ENCODE results near the gene TMEM220. TPM values are rescaled to one million over a fixed set of nuclear protein-coding genes. Genes with fewer than 3 reads are reported as not detected.

The TMEM220 gene
- total and polyA plus RNA-seq, 9 of the 15 experiments (the other 6 are each of a cell fraction or from before 2014, with no cell fraction given): not detected

GRCh38 chr17:10713318-10713717, 16.5 kb downstream of the TMEM220 start (continued):
- no peak for TF ChIP-seq CBX1 (IDR thresholded peaks at IDR 0.05; ENCODE audit: low read depth)
- no peak for TF ChIP-seq MAFG (tag; conservative IDR thresholded peaks at IDR 0.05)
- no peak for TF ChIP-seq RBM22 (IDR thresholded peaks at IDR 0.05; ENCODE audit: low read depth, low read length, poor library complexity, severe bottlenecking)
- no peak for TF ChIP-seq ZNF140 (CRISPR knock-in tag; IDR thresholded peaks at IDR 0.05)

GRCh38 chr17:10705727-10706126, 24.1 kb downstream of the TMEM220 start:
- ATAC-seq (no peak), DNase-seq (ENCODE audit: extremely low read depth in 1 of 4, low spot score in 3 of 4) (no peak), FAIRE-seq (no peak)
- no peaks in the 10 kb centered on the region for H3K9me1 ChIP-seq (ENCODE audit: control insufficient read depth, insufficient read depth, low read length)
- H3K9ac ChIP-seq (ENCODE audit: insufficient read depth in 1 of 2, low read depth in 2 of 2, low read length in 2 of 2): no peak overlapping the region
- peaks cover 4% of the 10 kb centered on the region; the same call in 2 of the 3 replicates for H3K79me2 ChIP-seq (ENCODE audit: control insufficient read depth, insufficient read depth, low read length)
- H2AFZ ChIP-seq (ENCODE audit: low read depth, low read length): no peak overlapping the region
- no peaks in the 10 kb centered on the region; a peak in 1 of 5 replicates for H3K4me1 ChIP-seq (replicated peaks in 1 of 2; ENCODE audit: control insufficient read depth in 2 of 2, insufficient read depth in 2 of 2, low read length in 2 of 2)
- H3K27me3 ChIP-seq (ENCODE audit: control insufficient read depth in 2 of 2, insufficient read depth in 2 of 2, low read length in 2 of 2): no peaks in the 10 kb centered on the region
- TF ChIP-seq ZNF707 (CRISPR knock-in tag; conservative IDR thresholded peaks at IDR 0.05): no peak
- no peak for TF ChIP-seq STAT5A (IDR thresholded peaks at IDR 0.05; ENCODE audit: borderline replicate concordance, low read length)
- TF ChIP-seq SLC30A9 (CRISPR knock-in tag; IDR thresholded peaks at IDR 0.05): no peak
- CTCF ChIA-PET (ENCODE audit: low intra/inter-chr PET ratio): no interaction called here
- no peaks in the 10 kb centered on the region for H3K9me3 ChIP-seq (replicated peaks; ENCODE audit: control insufficient read depth, insufficient read depth, low read depth, low read length)
- peaks cover 37% of the 10 kb centered on the region; the same call in 2 of the 3 replicates for H3K36me3 ChIP-seq (ENCODE audit: control insufficient read depth, insufficient read depth, low read length)
- H3K4me3 ChIP-seq: no peak overlapping the region
- POLR2A ChIA-PET: no interaction called here
- BruUV-seq (replicated peaks): no TSS peak
- in situ Hi-C loops (cut with MboI) (no loop called here), intact Hi-C loops (cut with micrococcal nuclease) (no loop called here)
- H4K20me1 ChIP-seq (replicated peaks; ENCODE audit: control insufficient read depth, insufficient read depth, low read length): no peaks in the 10 kb centered on the region
- no peak overlapping the region for H3K4me2 ChIP-seq (ENCODE audit: insufficient read depth, low read length)
- WGBS (ENCODE audit: insufficient coverage, low coverage, missing lambda C conversion rate): 95% methylated on average over 5 of the region's 5 CpGs
- no peak overlapping the region for H3K27ac ChIP-seq (ENCODE audit: extremely low read depth, low read depth, low read length)

All from K562 (cell line).